Stimulated activated CD4-positive, alpha-beta T cell treated with anti-CD3 and anti-CD28 coated beads, TNF-alpha, amount 100 ng/mL, for 24 hours (primary cell): Measurements from ENCODE around the gene ZNF664.

Experiments used
- DNase-seq, 3 experiments: peaks; one replicate each; pipeline ENCODE4 v3.0.0-alpha.2; 2020; ENCODE audit warnings: low read depth in 3 of 3

ZNF664 gene

GRCh38 chr12:124032265-124032886, 59.4 kb downstream of the ZNF664 start:
- DNase-seq: no peak

- DNase-seq: no peak
These were observed 60.8 kb downstream of the ZNF664 start for GRCh38 chr12:124033859-124034258.

GRCh38 chr12:124034297-124034696, 61.3 kb downstream of the ZNF664 start:
- no peak for DNase-seq

GRCh38 chr12:124035163-124035562, 62.1 kb downstream of the ZNF664 start:
- no peak for DNase-seq

GRCh38 chr12:124036171-124036598, 63.2 kb downstream of the ZNF664 start:
- DNase-seq: no peak

- peak in 2 of 3 experiments; percentile 9 to 28 for DNase-seq
These were observed 63.7 kb downstream of the ZNF664 start for GRCh38 chr12:124036657-124037109.

GRCh38 chr12:124037331-124037730, 64.3 kb downstream of the ZNF664 start:
- no peak for DNase-seq

- DNase-seq: no peak
These were observed 66.3 kb downstream of the ZNF664 start for GRCh38 chr12:124039276-124039675.

GRCh38 chr12:124040291-124040690, 67.3 kb downstream of the ZNF664 start:
- DNase-seq: no peak

- DNase-seq: no peak
These were observed 67.7 kb downstream of the ZNF664 start for GRCh38 chr12:124040737-124041136.

GRCh38 chr12:124041907-124042306, 68.9 kb downstream of the ZNF664 start:
- no peak for DNase-seq

- DNase-seq: no peak
These were observed 71.0 kb downstream of the ZNF664 start for GRCh38 chr12:124044021-124044420.

GRCh38 chr12:124044809-124045321, 71.8 kb downstream of the ZNF664 start:
- DNase-seq: no peak

- no peak for DNase-seq
These were observed 72.8 kb downstream of the ZNF664 start for GRCh38 chr12:124045671-124046455.

- no peak for DNase-seq
These were observed 73.4 kb downstream of the ZNF664 start for GRCh38 chr12:124046456-124046740.

- no peak for DNase-seq
These were observed 74.1 kb downstream of the ZNF664 start for GRCh38 chr12:124047045-124047566.

- DNase-seq: no peak
These were observed 76.6 kb downstream of the ZNF664 start for GRCh38 chr12:124049451-124050094.

- DNase-seq: no peak
These were observed 80.8 kb downstream of the ZNF664 start for GRCh38 chr12:124053851-124054250.

GRCh38 chr12:124055066-124055465, 82.1 kb downstream of the ZNF664 start:
- DNase-seq: no peak

GRCh38 chr12:124057691-124058090, 84.7 kb downstream of the ZNF664 start:
- DNase-seq: no peak

GRCh38 chr12:124059752-124060151, 86.7 kb downstream of the ZNF664 start:
- DNase-seq: no peak
